ENCODE data around the gene ACAA1. TPM values are rescaled to one million over a fixed set of nuclear protein-coding genes. Genes with fewer than 3 reads are reported as not detected.

The ACAA1 gene
- total RNA-seq, 1 donor from 2014 or later = 88.3 TPM

- DNase-seq (no peak), ATAC-seq (no peak)
- H3K27ac ChIP-seq = no peak overlapping the region
- TF ChIP-seq, protein P1, sequence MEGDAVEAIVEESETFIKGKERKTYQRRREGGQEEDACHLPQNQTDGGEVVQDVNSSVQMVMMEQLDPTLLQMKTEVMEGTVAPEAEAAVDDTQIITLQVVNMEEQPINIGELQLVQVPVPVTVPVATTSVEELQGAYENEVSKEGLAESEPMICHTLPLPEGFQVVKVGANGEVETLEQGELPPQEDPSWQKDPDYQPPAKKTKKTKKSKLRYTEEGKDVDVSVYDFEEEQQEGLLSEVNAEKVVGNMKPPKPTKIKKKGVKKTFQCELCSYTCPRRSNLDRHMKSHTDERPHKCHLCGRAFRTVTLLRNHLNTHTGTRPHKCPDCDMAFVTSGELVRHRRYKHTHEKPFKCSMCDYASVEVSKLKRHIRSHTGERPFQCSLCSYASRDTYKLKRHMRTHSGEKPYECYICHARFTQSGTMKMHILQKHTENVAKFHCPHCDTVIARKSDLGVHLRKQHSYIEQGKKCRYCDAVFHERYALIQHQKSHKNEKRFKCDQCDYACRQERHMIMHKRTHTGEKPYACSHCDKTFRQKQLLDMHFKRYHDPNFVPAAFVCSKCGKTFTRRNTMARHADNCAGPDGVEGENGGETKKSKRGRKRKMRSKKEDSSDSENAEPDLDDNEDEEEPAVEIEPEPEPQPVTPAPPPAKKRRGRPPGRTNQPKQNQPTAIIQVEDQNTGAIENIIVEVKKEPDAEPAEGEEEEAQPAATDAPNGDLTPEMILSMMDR (IDR thresholded peaks at IDR 0.05) = no peak
- no peaks in the 10 kb centered on the region for H3K9me3 ChIP-seq
- intact Hi-C loops (cut with DNase I) = no loop called here
- no peaks in the 10 kb centered on the region for H3K36me3 ChIP-seq
- H3K4me3 ChIP-seq = no peak overlapping the region
- peaks cover 36% of the 10 kb centered on the region for H3K4me1 ChIP-seq
- H3K27me3 ChIP-seq (ENCODE audit: low read depth) = no peaks in the 10 kb centered on the region
Observed at GRCh38 chr3:38169027-38169317, 32.0 kb upstream of the ACAA1 start.

DNA sequence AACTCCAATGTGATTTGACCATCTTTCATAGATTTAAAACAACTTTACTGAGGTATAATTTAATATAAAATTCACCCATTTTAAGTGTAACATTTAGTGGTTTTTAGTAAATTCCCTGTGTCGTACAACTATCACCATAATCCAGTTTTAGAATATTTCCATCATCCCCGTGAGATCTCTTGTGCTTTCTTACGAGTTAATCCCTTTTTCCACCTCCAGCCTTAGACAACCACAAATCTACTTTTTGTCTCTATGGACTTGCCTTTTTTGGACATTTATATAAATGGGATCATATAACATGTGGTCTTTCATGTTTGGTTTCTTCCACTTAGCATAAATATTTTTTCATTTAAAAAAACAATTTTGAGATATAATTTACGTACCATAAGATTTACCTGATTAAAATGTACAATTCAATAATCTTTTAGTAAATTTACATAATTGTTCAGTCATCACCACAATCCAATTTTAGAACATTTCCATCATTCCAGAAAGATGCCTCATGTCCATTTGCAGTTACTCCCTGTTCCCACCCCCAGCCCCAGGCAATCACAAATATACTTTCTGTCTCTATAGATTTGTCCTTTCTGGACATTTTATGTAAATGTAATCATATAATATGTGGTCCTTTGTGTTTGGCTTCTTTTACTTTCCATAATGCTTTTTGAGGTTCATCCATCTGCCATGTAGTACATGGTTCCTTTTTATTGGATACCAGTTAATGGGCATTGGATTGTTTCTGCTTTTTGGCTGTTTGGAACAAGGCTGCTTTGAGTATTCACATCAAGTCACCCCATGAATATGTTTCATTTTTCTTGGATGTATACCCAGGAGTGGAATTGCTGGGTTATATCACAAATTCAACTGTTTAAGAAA lies 31.5 kb upstream of the ACAA1 start:
- H3K4me3 ChIP-seq = no peak overlapping the region
- no peak overlapping the region for H3K27ac ChIP-seq
- H3K4me1 ChIP-seq = peaks cover 31% of the 10 kb centered on the region
- no peaks in the 10 kb centered on the region for H3K36me3 ChIP-seq
- intact Hi-C loops (cut with DNase I) = no loop called here
- TF ChIP-seq, protein P1 (IDR thresholded peaks at IDR 0.05) = no peak
- ATAC-seq = no peak
- no peak for DNase-seq
- no peaks in the 10 kb centered on the region for H3K27me3 ChIP-seq (ENCODE audit: low read depth)
- H3K9me3 ChIP-seq = no peaks in the 10 kb centered on the region

GRCh38 chr3:38167591-38167990 lies 30.7 kb upstream of the ACAA1 start:
- intact Hi-C loops (cut with DNase I) = no loop called here
- peaks cover 24% of the 10 kb centered on the region for H3K4me1 ChIP-seq
- H3K36me3 ChIP-seq = no peaks in the 10 kb centered on the region
- no peaks in the 10 kb centered on the region for H3K9me3 ChIP-seq
- TF ChIP-seq, protein P1 (IDR thresholded peaks at IDR 0.05) = no peak
- H3K27me3 ChIP-seq (ENCODE audit: low read depth) = no peaks in the 10 kb centered on the region
- no peak overlapping the region for H3K27ac ChIP-seq
- DNase-seq (no peak), ATAC-seq (no peak)
- no peak overlapping the region for H3K4me3 ChIP-seq

- Histone ChIP-seq H3K27ac (peak overlapping the region; percentile 97), H3K4me3 (peak overlapping the region; percentile 80), H3K36me3 (no peaks in the 10 kb centered on the region), H3K4me1 (peaks cover 18% of the 10 kb centered on the region), H3K9me3 (no peaks in the 10 kb centered on the region), H3K27me3 (ENCODE audit: low read depth) (no peaks in the 10 kb centered on the region)
- ATAC-seq (peak in 1 of 2 donors; percentile 50), DNase-seq (peak; percentile 81)
- intact Hi-C loops (cut with DNase I) = no loop called here
- TF ChIP-seq, protein P1 (IDR thresholded peaks at IDR 0.05) = no peak
Observed at GRCh38 chr3:38165722-38166387, 28.9 kb upstream of the ACAA1 start.

DNA sequence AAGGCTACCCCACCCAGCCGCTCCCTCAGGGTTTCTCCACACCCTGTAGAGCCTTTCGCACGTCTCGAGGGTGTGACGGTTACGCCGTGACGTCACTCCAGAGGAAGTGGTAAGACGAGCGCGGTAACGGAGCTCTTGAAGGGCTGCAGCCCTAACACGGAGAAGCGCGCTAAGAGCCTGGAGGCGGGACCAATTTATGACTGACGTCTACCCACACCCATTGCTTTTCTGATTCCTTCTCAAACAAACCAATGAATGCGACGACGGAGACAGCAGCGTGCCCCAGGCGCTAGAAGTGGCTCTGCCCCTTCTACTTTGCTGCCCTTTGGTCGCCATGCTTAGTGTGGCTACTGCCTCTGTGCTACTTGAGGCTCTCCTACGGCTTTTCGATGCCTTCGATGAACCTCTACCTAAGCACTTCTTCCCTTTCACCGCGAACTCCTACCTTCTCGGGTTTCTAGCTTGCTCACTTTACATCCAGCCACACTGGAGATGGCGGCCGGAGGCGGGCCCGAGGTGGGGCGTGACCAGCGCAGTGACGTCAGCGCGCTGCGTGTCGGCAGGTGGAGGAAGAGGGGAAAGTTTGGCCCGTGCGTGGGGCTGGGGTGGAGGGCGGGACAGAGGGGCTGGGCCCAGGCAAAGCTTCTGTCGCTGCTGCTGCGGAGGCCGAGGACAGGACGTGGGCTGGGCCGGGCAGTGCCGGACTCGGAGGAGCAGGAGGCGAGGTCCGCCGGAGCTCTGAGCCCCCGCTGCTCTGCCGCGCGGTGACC lies 28.2 kb upstream of the ACAA1 start, which contains the start of gene OXSR1:
OXSR1 (plus strand) TSS at position 586 of the 770 bp plus-strand sequence. CDS start 340 bp downstream, outside the sequence.
- H3K36me3 ChIP-seq = no peaks in the 10 kb centered on the region
- H3K27me3 ChIP-seq (ENCODE audit: low read depth) = no peaks in the 10 kb centered on the region
- peak; percentile 100 for DNase-seq
- H3K4me1 ChIP-seq = peaks cover 18% of the 10 kb centered on the region
- H3K9me3 ChIP-seq = no peaks in the 10 kb centered on the region
- peak; percentile 96 to 97 for ATAC-seq
- H3K27ac ChIP-seq = peak within 1 kb of the TSS; percentile 97
- TF ChIP-seq, protein P1 (IDR thresholded peaks at IDR 0.05) = no peak
- H3K4me3 ChIP-seq = peak within 1 kb of the TSS; percentile 80
- intact Hi-C loops (cut with DNase I) = no loop called here
